Upper lobe of left lung (tissue), 6 donors: ENCODE measurements around the gene ASGR1. TPM values are rescaled to one million over a fixed set of nuclear protein-coding genes. Genes with fewer than 3 reads are reported as not detected.
A peak's percentile ranks its signal among the peaks of the same experiment; 100 is the strongest.

Source experiments
- ATAC-seq, 2 donors: fragments of 200-7000 bp; cut with Tn5 transposase; one replicate each; pipeline ENCODE4 v1.9.1; 2022; ENCODE audit warnings: mild to moderate bottlenecking in 2 of 2, moderate library complexity in 2 of 2; ENCODE audit not compliant: low FRiP score in 2 of 2
- DNase-seq, 2 donors: peaks; one replicate each; pipeline ENCODE4 v3.0.0-alpha.2; 2019 to 2020
- H3K27ac ChIP-seq, 4 donors: fragments of 200-600 bp; sonication (generic); one replicate each; pipeline ENCODE4 v1.5.1; 2016 to 2019
- H3K27me3 ChIP-seq, 4 donors: fragments of 200-600 bp; sonication (generic); one replicate each; pipeline ENCODE4 v1.5.1; 2017 to 2019
- H3K36me3 ChIP-seq, 4 donors: fragments of 200-600 bp; sonication (generic); one replicate each; pipeline ENCODE4 v1.5.1; 2016 to 2019
- H3K4me1 ChIP-seq, 4 donors: fragments of 200-600 bp; sonication (generic); one replicate each; pipeline ENCODE4 v1.5.1; 2018 to 2019
- H3K4me3 ChIP-seq, 4 donors: fragments of 200-600 bp; sonication (generic); one replicate each; pipeline ENCODE4 v1.5.1; 2017 to 2019; ENCODE audit warnings: mild to moderate bottlenecking in 2 of 4, moderate library complexity in 1 of 4
- H3K9me3 ChIP-seq, 4 donors: fragments of 200-600 bp; sonication (generic); one replicate each; pipeline ENCODE4 v1.5.1; 2018 to 2019
- CTCF ChIP-seq, 6 experiments: fragments of 450-650 bp in 4 of 6; fragments of 200-600 bp in 2 of 6; sonication (generic) in 2 of 6; IDR thresholded peaks; one replicate each; pipeline ENCODE4 v1.5.1; 2016 to 2019; ENCODE audit warnings: antibody characterized with exemption in 6 of 6
- EP300 ChIP-seq, 4 donors: sonication (generic); formaldehyde crosslinking; IDR thresholded peaks; one replicate each; pipeline ENCODE4 v1.5.1; 2017; ENCODE audit warnings: antibody characterized with exemption in 4 of 4, control low read depth in 2 of 4
- POLR2A ChIP-seq, 4 donors: fragments of 450-650 bp; IDR thresholded peaks; one replicate each; pipeline ENCODE4 v1.5.1; 2016 to 2017; ENCODE audit warnings: antibody characterized with exemption in 4 of 4, mild to moderate bottlenecking in 2 of 4
- POLR2AphosphoS5 ChIP-seq, 2 donors: sonication (generic); formaldehyde crosslinking; IDR thresholded peaks; one replicate each; pipeline ENCODE4 v1.5.1; 2017; ENCODE audit warnings: antibody characterized with exemption in 2 of 2
- WGBS, 2 donors: methylation state at CpG; one replicate each; pipeline ENCODE4 v1.1.5; 2017 to 2018; 5-methylcytosine and 5-hydroxymethylcytosine counted together
- total RNA-seq, 6 donors: library from RNA; depleted of rRNA in 4 of 6; stranded (reverse); fragments of >200 nt in 4 of 6; gene quantifications; one replicate each; pipeline versions ENCODE4 v1.1.0 to v1.2.1, GENCODE V29; 2016 to 2021
- donor health status: DM: no; HTN: no; CAD: no; lungs with moderate emphysema.
- donor health status: DM: no; HTN: yes; CAD: no; lungs with severe emphysema.

The ASGR1 gene
- total RNA-seq, 6 donors from 2014 or later, result 1.1 to 11.5 (median 6.8) TPM; not detected in 1

GRCh38 chr17:7146115-7146514, 33.1 kb downstream of the ASGR1 start:
- no peaks in the 10 kb centered on the region for H3K27me3 ChIP-seq
- H3K36me3 ChIP-seq, result no peaks in the 10 kb centered on the region
- ATAC-seq (no peak), DNase-seq (no peak)
- no peaks in the 10 kb centered on the region for H3K9me3 ChIP-seq
- 54 to 55% methylated on average over 6 of the region's 6 CpGs for WGBS, 2 donors
- no peak overlapping the region for H3K4me3 ChIP-seq
- H3K27ac ChIP-seq, result no peak overlapping the region
- H3K4me1 ChIP-seq, result peaks cover 0 to 7% (median 4%) of the 10 kb centered on the region in 4 donors
- TF ChIP-seq POLR2A (IDR thresholded peaks at IDR 0.05) (no peak), CTCF (IDR thresholded peaks at IDR 0.05) (no peak), EP300 (IDR thresholded peaks at IDR 0.05) (no peak), POLR2AphosphoS5 (IDR thresholded peaks at IDR 0.05) (no peak)

DNA sequence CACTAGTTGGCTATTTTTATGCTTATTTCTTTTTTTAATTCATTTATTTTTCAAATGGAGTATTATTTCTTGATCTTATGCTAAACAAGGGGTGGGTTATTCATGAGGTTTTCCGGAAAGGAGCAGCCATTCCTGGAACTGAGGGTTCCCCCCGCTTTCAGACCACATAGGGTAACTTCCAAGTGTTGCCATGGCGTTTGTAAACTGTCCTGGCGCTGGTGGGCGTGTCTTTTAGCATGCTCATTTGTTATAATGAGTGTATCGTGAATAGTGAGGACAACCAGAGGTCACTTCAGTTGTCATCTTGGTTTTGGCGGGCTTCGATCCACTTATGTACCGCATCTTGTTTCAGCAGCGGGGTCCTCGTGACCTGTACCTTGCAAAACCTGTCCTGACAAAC, 35.0 kb downstream of the ASGR1 start:
- WGBS, 2 donors, result 62 to 72% methylated on average over 11 of the region's 11 CpGs
- TF ChIP-seq EP300 (IDR thresholded peaks at IDR 0.05), result no peak
- no peaks in the 10 kb centered on the region for H3K9me3 ChIP-seq
- no peaks in the 10 kb centered on the region for H3K36me3 ChIP-seq
- H3K27ac ChIP-seq, result no peak overlapping the region
- DNase-seq (no peak), ATAC-seq (no peak)
- H3K4me3 ChIP-seq, result no peak overlapping the region
- no peaks in the 10 kb centered on the region for H3K27me3 ChIP-seq
- peaks cover 0 to 8% (median 5%) of the 10 kb centered on the region in 4 donors for H3K4me1 ChIP-seq

DNA sequence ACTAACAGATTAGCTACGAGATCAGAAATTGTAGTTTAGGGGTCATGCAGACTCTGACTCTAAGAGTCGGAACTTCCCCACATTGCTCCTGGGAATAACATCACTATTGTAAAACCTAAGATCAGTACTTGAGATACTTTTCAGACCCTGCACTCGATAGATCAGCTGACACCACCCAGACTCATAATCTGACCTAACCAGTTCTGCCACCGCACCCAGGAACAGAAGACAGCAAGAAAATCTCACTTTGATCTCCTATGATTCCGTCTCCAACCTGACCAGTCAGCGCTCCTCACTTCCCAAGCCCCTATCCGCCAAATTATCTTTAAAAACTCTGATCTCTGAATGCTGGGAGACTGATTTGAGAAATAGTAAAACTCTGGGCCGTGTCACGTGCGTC, 37.3 kb downstream of the ASGR1 start:
- Histone ChIP-seq H3K27ac (peak overlapping the region in 1 of 4 donors; percentile 25), H3K9me3 (no peaks in the 10 kb centered on the region), H3K4me3 (no peak overlapping the region), H3K36me3 (no peaks in the 10 kb centered on the region), H3K27me3 (no peaks in the 10 kb centered on the region), H3K4me1 (peaks cover 0 to 8% (median 5%) of the 10 kb centered on the region in 4 donors)
- 65 to 68% methylated on average over 10 of the region's 10 CpGs for WGBS, 2 donors
- ATAC-seq (no peak), DNase-seq (peak in 1 of 2 donors; percentile 70)
- TF ChIP-seq POLR2A (IDR thresholded peaks at IDR 0.05) (no peak), CTCF (IDR thresholded peaks at IDR 0.05) (no peak), POLR2AphosphoS5 (IDR thresholded peaks at IDR 0.05) (no peak), EP300 (IDR thresholded peaks at IDR 0.05) (no peak)

GRCh38 chr17:7139400-7139799, 39.8 kb downstream of the ASGR1 start:
- no peaks in the 10 kb centered on the region for H3K36me3 ChIP-seq
- WGBS, 2 donors, result 67 to 72% methylated on average over 10 of the region's 10 CpGs
- no peak for TF ChIP-seq POLR2A (IDR thresholded peaks at IDR 0.05)
- no peak for TF ChIP-seq POLR2AphosphoS5 (IDR thresholded peaks at IDR 0.05)
- TF ChIP-seq CTCF (IDR thresholded peaks at IDR 0.05), result no peak
- no peak for TF ChIP-seq EP300 (IDR thresholded peaks at IDR 0.05)
- H3K4me1 ChIP-seq, result peaks cover 4 to 14% (median 9%) of the 10 kb centered on the region in 4 donors
- H3K27me3 ChIP-seq, result no peaks in the 10 kb centered on the region
- H3K27ac ChIP-seq, result peak overlapping the region in 1 of 4 donors; percentile 52
- no peaks in the 10 kb centered on the region for H3K9me3 ChIP-seq
- peak overlapping the region in 1 of 4 donors; percentile 26 for H3K4me3 ChIP-seq
- ATAC-seq (no peak), DNase-seq (no peak)

DNA sequence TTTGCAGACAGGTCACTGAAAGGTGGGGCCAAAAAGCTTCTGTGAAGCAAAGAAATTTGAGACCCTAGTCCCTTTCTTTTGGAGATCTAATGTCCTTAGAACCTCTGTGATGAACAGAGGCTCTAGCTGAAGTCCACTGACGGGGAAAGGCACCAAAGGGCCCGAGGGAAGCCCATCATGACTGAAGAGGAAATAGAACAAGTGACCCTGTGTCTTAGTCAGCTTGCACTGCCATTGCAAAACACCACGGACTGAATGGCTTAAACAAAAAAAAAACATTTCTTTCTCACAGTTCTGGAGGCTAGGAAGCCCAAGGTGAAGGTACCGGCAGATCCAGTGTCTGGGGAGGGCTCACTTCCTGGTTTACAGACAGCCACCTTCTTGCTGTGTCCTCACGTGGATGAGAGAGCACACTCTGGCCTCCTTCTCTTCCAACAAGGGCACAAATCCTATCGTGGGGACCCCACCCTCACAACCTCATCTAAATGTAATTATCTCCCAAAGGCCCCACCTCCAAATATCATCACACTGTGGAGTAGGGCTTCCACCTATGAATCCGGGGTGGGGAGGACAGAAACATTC, 40.3 kb downstream of the ASGR1 start:
- Histone ChIP-seq H3K4me1 (peaks cover 4 to 14% (median 9%) of the 10 kb centered on the region in 4 donors), H3K27me3 (no peaks in the 10 kb centered on the region), H3K4me3 (peak overlapping the region in 1 of 4 donors; percentile 26), H3K9me3 (no peaks in the 10 kb centered on the region), H3K27ac (peak overlapping the region in 3 of 4 donors; percentile 30 to 52 (median 49)), H3K36me3 (no peaks in the 10 kb centered on the region)
- peak in 1 of 4 donors; percentile 28 for TF ChIP-seq POLR2A (IDR thresholded peaks at IDR 0.05)
- no peak for TF ChIP-seq CTCF (IDR thresholded peaks at IDR 0.05)
- WGBS, 2 donors, result 56 to 62% methylated on average over 7 of the region's 7 CpGs
- ATAC-seq (no peak), DNase-seq (peak in 1 of 2 donors; percentile 40)
